WERI-Rb-1 (cell line): ENCODE measurements around the gene SIM2.
"Not testable (repeated sequence)": the region's sequence is repeated elsewhere in the genome, so short reads cannot be mapped to it uniquely, and the experiment has no call there.

Experiments
- DNase-seq: peaks from one replicate; pipeline ENCODE4 v3.0.0-alpha.2; 2020
- H3K27ac ChIP-seq: fragments of 250-450 bp; sonication (Bioruptor Pico); 2 replicates; pipeline ENCODE4 v1.5.1; 2020; ENCODE audit warnings: mild to moderate bottlenecking, moderate library complexity
- H3K27me3 ChIP-seq: fragments of 250-450 bp; sonication (Bioruptor Pico); 2 replicates; pipeline ENCODE4 v1.5.1; 2021; ENCODE audit warnings: mild to moderate bottlenecking, low read depth, moderate library complexity; ENCODE audit not compliant: insufficient read depth, severe bottlenecking
- H3K36me3 ChIP-seq: fragments of 250-450 bp; sonication (Bioruptor Pico); 2 replicates; pipeline ENCODE4 v1.5.1; 2020; ENCODE audit warnings: mild to moderate bottlenecking, moderate library complexity
- H3K4me3 ChIP-seq: 2 replicates; pipeline ENCODE4 v1.5.1; 2011; ENCODE audit warnings: low read depth, mild to moderate bottlenecking, control low read depth, low read length
- H3K9me3 ChIP-seq: fragments of 250-450 bp; sonication (Bioruptor Pico); 2 replicates; pipeline ENCODE4 v1.5.1; 2021; ENCODE audit warnings: mild to moderate bottlenecking, moderate library complexity; ENCODE audit not compliant: severe bottlenecking
- CTCF ChIP-seq: IDR thresholded peaks from 2 replicates; pipeline ENCODE4 v1.5.1; 2011; ENCODE audit warnings: low read depth, mild to moderate bottlenecking, control low read depth, inconsistent platforms, low read length

SIM2 gene, protein sequence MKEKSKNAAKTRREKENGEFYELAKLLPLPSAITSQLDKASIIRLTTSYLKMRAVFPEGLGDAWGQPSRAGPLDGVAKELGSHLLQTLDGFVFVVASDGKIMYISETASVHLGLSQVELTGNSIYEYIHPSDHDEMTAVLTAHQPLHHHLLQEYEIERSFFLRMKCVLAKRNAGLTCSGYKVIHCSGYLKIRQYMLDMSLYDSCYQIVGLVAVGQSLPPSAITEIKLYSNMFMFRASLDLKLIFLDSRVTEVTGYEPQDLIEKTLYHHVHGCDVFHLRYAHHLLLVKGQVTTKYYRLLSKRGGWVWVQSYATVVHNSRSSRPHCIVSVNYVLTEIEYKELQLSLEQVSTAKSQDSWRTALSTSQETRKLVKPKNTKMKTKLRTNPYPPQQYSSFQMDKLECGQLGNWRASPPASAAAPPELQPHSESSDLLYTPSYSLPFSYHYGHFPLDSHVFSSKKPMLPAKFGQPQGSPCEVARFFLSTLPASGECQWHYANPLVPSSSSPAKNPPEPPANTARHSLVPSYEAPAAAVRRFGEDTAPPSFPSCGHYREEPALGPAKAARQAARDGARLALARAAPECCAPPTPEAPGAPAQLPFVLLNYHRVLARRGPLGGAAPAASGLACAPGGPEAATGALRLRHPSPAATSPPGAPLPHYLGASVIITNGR

GRCh38 chr21:36698981-36699545 lies at the start of gene SIM2:
SIM2 (plus strand) TSS chr21:36699115; CDS start chr21:36699747, 632 bp downstream.
- no peak for TF ChIP-seq CTCF
- Histone ChIP-seq H3K9me3 (peaks cover 12% of the 10 kb centered on the region), H3K36me3 (no peaks in the 10 kb centered on the region), H3K27ac (no peak within 1 kb of the TSS), H3K27me3 (peaks cover 98% of the 10 kb centered on the region), H3K4me3 (peak within 1 kb of the TSS; percentile 49)
- peak; percentile 58 for DNase-seq

GRCh38 chr21:36654324-36654723 lies 44.6 kb upstream of the SIM2 start:
- Histone ChIP-seq H3K4me3 (no peak overlapping the region), H3K27ac (no peak overlapping the region), H3K27me3 (no peaks in the 10 kb centered on the region), H3K36me3 (no peaks in the 10 kb centered on the region), H3K9me3 (peaks cover 4% of the 10 kb centered on the region)
- no peak for DNase-seq
- no peak for TF ChIP-seq CTCF

- peaks cover 4% of the 10 kb centered on the region for H3K9me3 ChIP-seq
- no peak for DNase-seq
- H3K36me3 ChIP-seq, result no peaks in the 10 kb centered on the region
- H3K27ac ChIP-seq, result no peak overlapping the region
- TF ChIP-seq CTCF, result no peak
- no peak overlapping the region for H3K4me3 ChIP-seq
- no peaks in the 10 kb centered on the region for H3K27me3 ChIP-seq
These were observed 44.1 kb upstream of the SIM2 start for GRCh38 chr21:36654796-36655325.

GRCh38 chr21:36656138-36656537 lies 42.8 kb upstream of the SIM2 start:
- peaks cover 6% of the 10 kb centered on the region for H3K9me3 ChIP-seq
- TF ChIP-seq CTCF, result no peak
- H3K27me3 ChIP-seq, result no peaks in the 10 kb centered on the region
- no peak for DNase-seq
- H3K27ac ChIP-seq, result no peak overlapping the region
- H3K36me3 ChIP-seq, result no peaks in the 10 kb centered on the region
- H3K4me3 ChIP-seq, result no peak overlapping the region

DNA sequence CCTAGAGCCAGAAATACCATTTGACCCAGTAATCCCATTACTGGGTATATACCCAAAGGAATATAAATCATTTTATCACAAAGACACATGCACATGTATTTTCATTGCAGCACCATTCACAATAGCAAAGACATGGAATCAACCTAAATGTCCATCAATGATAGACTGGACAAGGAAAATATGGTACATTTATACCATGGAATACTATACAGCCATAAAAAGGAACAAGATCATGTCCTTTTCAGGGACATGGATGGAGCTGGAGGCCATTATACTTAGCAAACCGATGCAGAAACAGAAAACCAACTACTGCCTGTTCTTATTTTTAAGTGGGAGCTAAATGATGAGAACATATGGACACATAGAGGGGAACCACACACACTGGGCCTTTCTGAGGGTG lies 41.6 kb upstream of the SIM2 start:
- H3K4me3 ChIP-seq, DNase-seq, H3K27me3 ChIP-seq, H3K27ac ChIP-seq, H3K9me3 ChIP-seq, H3K36me3 ChIP-seq: not testable (repeated sequence)

DNA sequence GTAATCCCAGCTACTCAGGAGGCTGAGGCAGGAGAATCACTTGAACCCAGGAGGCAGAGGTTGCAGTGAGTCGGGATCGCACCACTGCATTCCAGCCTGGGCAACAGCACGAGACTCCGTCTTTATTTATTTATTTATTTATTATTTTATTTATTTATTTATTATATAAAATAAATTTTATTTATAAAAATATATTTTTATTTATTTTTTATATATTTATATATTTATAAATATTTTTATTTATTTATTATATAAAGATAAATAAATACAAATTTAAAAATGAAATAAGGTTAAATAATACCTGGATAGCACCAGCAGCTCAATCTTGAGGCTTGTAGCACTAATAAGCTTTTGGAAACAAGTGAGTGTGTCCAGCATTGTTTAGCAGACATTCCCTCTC lies 40.9 kb upstream of the SIM2 start:
- no peak for TF ChIP-seq CTCF
- Histone ChIP-seq H3K27me3 (no peaks in the 10 kb centered on the region), H3K9me3 (peaks cover 6% of the 10 kb centered on the region), H3K36me3 (no peaks in the 10 kb centered on the region), H3K4me3 (no peak overlapping the region), H3K27ac (no peak overlapping the region)
- no peak for DNase-seq
